ENCODE measurements around the gene C3. TPM values are rescaled to one million over a fixed set of nuclear protein-coding genes. Genes with fewer than 3 reads are reported as not detected.
"Not testable (repeated sequence)": the region's sequence is repeated elsewhere in the genome, so short reads cannot be mapped to it uniquely, and the experiment has no call there.

C3 gene
- total RNA-seq, 1 donor from 2014 or later: 133 TPM

GRCh38 chr19:6632747-6633455, 87.5 kb downstream of the C3 start:
- not testable (repeated sequence) for H3K4me3 ChIP-seq; H3K27ac ChIP-seq (replicated peaks); H3K36me3 ChIP-seq; H3K4me1 ChIP-seq; H3K9me3 ChIP-seq (replicated peaks)
- TF ChIP-seq, protein P1, sequence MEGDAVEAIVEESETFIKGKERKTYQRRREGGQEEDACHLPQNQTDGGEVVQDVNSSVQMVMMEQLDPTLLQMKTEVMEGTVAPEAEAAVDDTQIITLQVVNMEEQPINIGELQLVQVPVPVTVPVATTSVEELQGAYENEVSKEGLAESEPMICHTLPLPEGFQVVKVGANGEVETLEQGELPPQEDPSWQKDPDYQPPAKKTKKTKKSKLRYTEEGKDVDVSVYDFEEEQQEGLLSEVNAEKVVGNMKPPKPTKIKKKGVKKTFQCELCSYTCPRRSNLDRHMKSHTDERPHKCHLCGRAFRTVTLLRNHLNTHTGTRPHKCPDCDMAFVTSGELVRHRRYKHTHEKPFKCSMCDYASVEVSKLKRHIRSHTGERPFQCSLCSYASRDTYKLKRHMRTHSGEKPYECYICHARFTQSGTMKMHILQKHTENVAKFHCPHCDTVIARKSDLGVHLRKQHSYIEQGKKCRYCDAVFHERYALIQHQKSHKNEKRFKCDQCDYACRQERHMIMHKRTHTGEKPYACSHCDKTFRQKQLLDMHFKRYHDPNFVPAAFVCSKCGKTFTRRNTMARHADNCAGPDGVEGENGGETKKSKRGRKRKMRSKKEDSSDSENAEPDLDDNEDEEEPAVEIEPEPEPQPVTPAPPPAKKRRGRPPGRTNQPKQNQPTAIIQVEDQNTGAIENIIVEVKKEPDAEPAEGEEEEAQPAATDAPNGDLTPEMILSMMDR (IDR thresholded peaks at IDR 0.05; ENCODE audit: borderline replicate concordance): peak; percentile 76
- intact Hi-C loops (cut with micrococcal nuclease): loop anchor here (10.0 kb wide), 3 partner anchors 118 to 232 kb away; partner anchors contain the start of gene VAV1
- peaks cover 20% of the 10 kb centered on the region for H3K27me3 ChIP-seq (ENCODE audit: low read depth)
- DNase-seq: peak; percentile 70

- Histone ChIP-seq H3K27ac (replicated peaks) (no peak overlapping the region), H3K9me3 (replicated peaks) (no peaks in the 10 kb centered on the region), H3K36me3 (no peaks in the 10 kb centered on the region), H3K4me3 (no peak overlapping the region), H3K27me3 (ENCODE audit: low read depth) (peaks cover 19% of the 10 kb centered on the region), H3K4me1 (no peaks in the 10 kb centered on the region)
- intact Hi-C loops (cut with micrococcal nuclease): loop anchor here (10.0 kb wide), 3 partner anchors 117 to 233 kb away; partner anchors contain the start of gene VAV1
- no peak for DNase-seq
- TF ChIP-seq, protein P1 (IDR thresholded peaks at IDR 0.05; ENCODE audit: borderline replicate concordance): peak; percentile 90
Observed at GRCh38 chr19:6632002-6632621, 88.3 kb downstream of the C3 start.

Small RNAs within 50 kb of the gene (microRNA-seq; reads per million reads assigned to microRNA genes)
- not detected for gene MIR6791

Other genes starting within 250 kb of the C3 start
- gene DENND1C, start 238.9 kb downstream of the C3 start, total RNA-seq: 1.2 TPM
- gene TUBB4A, start 218.3 kb downstream of the C3 start, total RNA-seq: 3.3 TPM
- gene TNFSF9, start 189.6 kb downstream of the C3 start, total RNA-seq: 0.38 TPM
- gene CD70, start 129.5 kb downstream of the C3 start, total RNA-seq: not detected
- 0.30 TPM for gene TNFSF14, start 50.5 kb downstream of the C3 start, total RNA-seq
- 22.4 TPM for gene GPR108, start 16.9 kb upstream of the C3 start, total RNA-seq
- 133 TPM for gene TRIP10, start 19.0 kb upstream of the C3 start, total RNA-seq
- gene SH2D3A, start 46.8 kb upstream of the C3 start, total RNA-seq: 0.14 TPM
- gene VAV1, start 52.1 kb upstream of the C3 start, total RNA-seq: 1.8 TPM
- not detected for gene ADGRE1, start 166.9 kb upstream of the C3 start, total RNA-seq

Measured in left ventricle myocardium inferior (tissue), 1 donor.